Mesothelial cell of epicardium (in vitro differentiated cells): Measurements from ENCODE around the gene BZW2. TPM values are rescaled to one million over a fixed set of nuclear protein-coding genes. Genes with fewer than 3 reads are reported as not detected.

Source experiments
- DNase-seq, 2 experiments: peaks; one replicate each; pipeline ENCODE4 v3.0.0; 2021; ENCODE audit warnings: low spot score in 2 of 2; ENCODE audit not compliant: unreplicated experiment in 2 of 2
- H3K27ac Mint-ChIP-seq: 2 replicates; pipeline ENCODE4 v1.8.0; 2021; ENCODE audit warnings: mixed read lengths
- H3K27me3 Mint-ChIP-seq: 2 replicates; pipeline ENCODE4 v1.8.0; 2021; ENCODE audit warnings: low read depth, mixed read lengths
- H3K36me3 Mint-ChIP-seq: 2 replicates; pipeline ENCODE4 v1.8.0; 2021; ENCODE audit warnings: mixed read lengths
- H3K4me1 Mint-ChIP-seq: 2 replicates; pipeline ENCODE4 v1.8.0; 2021; ENCODE audit warnings: mixed read lengths
- H3K4me3 Mint-ChIP-seq: 2 replicates; pipeline ENCODE4 v1.8.0; 2021; ENCODE audit warnings: mild to moderate bottlenecking, moderate library complexity, mixed read lengths
- H3K9me3 Mint-ChIP-seq: 2 replicates; pipeline ENCODE4 v1.8.0; 2021; ENCODE audit warnings: mixed read lengths
- total RNA-seq: library from RNA; stranded (reverse); gene quantifications from 3 replicates; pipeline ENCODE4 v1.2.1, GENCODE V29; 2021
- TF ChIP-seq, protein P1 (sequence below): fragments of 200-600 bp; sonication (generic); IDR thresholded peaks from one replicate; pipeline ENCODE4 v1.5.0; 2021; ENCODE audit warnings: antibody characterized with exemption; ENCODE audit not compliant: unreplicated experiment

BZW2 gene
- total RNA-seq, 1 donor from 2014 or later: 73.9 TPM

DNA sequence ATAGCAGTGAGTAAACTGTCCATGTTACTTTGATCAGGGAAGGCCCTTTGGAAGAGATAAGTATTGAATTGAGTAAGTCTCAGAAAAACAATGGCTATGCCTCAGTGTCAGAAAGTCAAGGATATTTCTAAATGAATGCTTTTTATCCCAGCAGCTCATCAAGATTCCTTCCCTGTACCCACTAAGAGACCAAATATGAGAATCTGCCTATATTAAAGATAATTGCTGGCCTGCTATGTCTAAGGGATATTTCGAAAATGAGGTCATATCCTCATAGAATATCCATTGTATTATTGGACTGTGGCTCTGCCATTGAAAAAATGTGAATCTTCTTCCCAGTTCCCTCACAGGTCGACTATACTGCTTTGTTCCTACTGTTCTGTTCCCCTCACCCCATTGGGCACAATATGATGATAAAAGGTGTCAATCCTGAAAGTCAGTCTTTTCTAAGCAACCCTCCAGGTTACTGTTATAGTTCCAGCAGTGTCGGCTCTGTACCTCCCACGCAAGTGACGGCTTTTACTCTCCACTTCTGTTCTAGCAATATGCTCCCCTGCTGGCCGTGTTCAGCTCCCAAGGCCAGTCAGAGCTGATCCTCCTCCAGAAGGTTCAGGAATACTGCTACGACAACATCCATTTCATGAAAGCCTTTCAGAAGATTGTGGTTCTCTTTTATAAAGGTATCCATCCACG lies 51.7 kb downstream of the BZW2 start:
- peaks cover 33% of the 10 kb centered on the region for H3K36me3 Mint-ChIP-seq
- H3K4me3 Mint-ChIP-seq: no peak overlapping the region
- H3K27ac Mint-ChIP-seq: peak overlapping the region; percentile 39
- TF ChIP-seq, protein P1, sequence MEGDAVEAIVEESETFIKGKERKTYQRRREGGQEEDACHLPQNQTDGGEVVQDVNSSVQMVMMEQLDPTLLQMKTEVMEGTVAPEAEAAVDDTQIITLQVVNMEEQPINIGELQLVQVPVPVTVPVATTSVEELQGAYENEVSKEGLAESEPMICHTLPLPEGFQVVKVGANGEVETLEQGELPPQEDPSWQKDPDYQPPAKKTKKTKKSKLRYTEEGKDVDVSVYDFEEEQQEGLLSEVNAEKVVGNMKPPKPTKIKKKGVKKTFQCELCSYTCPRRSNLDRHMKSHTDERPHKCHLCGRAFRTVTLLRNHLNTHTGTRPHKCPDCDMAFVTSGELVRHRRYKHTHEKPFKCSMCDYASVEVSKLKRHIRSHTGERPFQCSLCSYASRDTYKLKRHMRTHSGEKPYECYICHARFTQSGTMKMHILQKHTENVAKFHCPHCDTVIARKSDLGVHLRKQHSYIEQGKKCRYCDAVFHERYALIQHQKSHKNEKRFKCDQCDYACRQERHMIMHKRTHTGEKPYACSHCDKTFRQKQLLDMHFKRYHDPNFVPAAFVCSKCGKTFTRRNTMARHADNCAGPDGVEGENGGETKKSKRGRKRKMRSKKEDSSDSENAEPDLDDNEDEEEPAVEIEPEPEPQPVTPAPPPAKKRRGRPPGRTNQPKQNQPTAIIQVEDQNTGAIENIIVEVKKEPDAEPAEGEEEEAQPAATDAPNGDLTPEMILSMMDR: no peak
- H3K27me3 Mint-ChIP-seq: no peaks in the 10 kb centered on the region
- H3K9me3 Mint-ChIP-seq: no peaks in the 10 kb centered on the region
- DNase-seq: no peak
- H3K4me1 Mint-ChIP-seq: no peaks in the 10 kb centered on the region

DNA sequence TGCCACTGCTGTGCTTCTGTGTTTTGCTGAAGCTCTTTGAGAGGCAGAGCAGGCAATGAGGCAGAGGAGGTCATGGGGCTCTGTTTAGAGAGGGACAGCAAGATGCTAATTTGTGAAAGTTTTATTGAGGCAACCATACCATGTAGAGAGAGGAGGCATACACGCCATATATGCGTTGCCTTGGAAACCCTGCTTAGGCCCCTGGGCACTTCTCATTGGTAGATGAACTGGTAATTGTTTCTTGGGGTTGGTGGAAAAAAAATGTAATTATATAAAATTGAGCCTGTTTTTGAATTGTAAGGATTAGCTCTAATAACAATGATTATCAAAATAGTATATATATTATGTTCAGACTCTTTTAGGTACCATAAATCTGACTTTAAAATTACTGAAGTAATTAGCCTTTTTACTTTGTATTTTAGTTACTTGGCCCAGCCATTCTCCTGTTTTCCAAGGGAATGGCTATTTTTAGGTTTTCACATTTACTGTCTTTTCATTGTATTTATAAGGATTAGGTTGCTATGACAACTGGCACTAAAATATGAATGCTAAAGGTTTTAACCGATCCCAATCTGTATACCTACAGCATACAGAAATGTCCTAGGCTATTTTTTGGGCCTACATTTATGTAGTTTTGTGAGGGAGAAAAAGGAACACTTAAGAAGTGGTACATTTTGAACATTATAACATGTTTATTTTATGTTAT lies 52.4 kb downstream of the BZW2 start:
- peaks cover 30% of the 10 kb centered on the region for H3K36me3 Mint-ChIP-seq
- H3K27ac Mint-ChIP-seq: peak overlapping the region; percentile 60
- no peaks in the 10 kb centered on the region for H3K9me3 Mint-ChIP-seq
- TF ChIP-seq, protein P1: no peak
- H3K4me1 Mint-ChIP-seq: no peaks in the 10 kb centered on the region
- no peak for DNase-seq
- no peaks in the 10 kb centered on the region for H3K27me3 Mint-ChIP-seq
- no peak overlapping the region for H3K4me3 Mint-ChIP-seq

DNA sequence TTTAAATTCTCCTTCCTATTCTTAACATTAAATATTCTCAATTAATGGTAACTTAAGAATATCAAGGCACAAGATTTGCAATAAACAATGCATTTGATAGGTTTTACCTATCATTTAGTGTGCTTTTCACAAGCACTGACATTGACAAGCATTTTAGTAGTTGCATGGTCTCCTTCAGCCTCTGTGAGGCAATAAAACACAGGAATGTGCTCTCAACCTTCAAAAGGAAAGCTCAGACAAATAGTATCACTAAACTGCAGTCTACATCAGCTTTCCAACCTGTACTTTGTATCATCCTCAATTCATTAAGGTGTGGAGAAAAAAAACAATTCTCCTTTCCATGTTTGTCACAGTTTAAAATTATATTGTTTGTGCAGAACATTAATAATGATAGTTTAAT lies 56.5 kb downstream of the BZW2 start:
- H3K4me3 Mint-ChIP-seq: no peak overlapping the region
- no peaks in the 10 kb centered on the region for H3K27me3 Mint-ChIP-seq
- H3K4me1 Mint-ChIP-seq: no peaks in the 10 kb centered on the region
- no peak overlapping the region for H3K27ac Mint-ChIP-seq
- DNase-seq: no peak
- peaks cover 41% of the 10 kb centered on the region for H3K36me3 Mint-ChIP-seq
- H3K9me3 Mint-ChIP-seq: no peaks in the 10 kb centered on the region
- TF ChIP-seq, protein P1: no peak

DNA sequence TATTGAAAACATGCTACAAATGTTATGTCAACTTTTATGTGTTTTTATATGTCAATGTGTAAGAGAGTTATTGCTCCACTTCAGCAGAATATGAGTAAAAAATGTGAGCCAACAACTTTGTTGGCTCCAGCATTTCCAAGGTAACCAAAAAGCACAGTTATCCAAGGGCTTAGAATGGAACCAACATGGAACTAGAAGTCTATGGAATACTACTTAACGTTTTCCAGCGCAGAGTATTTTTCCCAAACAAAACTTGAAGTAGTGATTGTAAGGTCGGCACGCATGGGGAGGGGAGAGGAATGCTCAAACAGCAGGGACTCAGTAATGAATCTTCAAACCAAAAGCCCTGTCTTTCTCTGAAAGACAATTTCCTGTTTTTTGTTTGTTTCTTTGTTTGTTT lies 62.5 kb downstream of the BZW2 start:
- H3K9me3 Mint-ChIP-seq: no peaks in the 10 kb centered on the region
- H3K4me3 Mint-ChIP-seq: no peak overlapping the region
- no peak overlapping the region for H3K27ac Mint-ChIP-seq
- H3K4me1 Mint-ChIP-seq: no peaks in the 10 kb centered on the region
- peaks cover 31% of the 10 kb centered on the region for H3K36me3 Mint-ChIP-seq
- no peak for DNase-seq
- TF ChIP-seq, protein P1: no peak
- no peaks in the 10 kb centered on the region for H3K27me3 Mint-ChIP-seq

DNA sequence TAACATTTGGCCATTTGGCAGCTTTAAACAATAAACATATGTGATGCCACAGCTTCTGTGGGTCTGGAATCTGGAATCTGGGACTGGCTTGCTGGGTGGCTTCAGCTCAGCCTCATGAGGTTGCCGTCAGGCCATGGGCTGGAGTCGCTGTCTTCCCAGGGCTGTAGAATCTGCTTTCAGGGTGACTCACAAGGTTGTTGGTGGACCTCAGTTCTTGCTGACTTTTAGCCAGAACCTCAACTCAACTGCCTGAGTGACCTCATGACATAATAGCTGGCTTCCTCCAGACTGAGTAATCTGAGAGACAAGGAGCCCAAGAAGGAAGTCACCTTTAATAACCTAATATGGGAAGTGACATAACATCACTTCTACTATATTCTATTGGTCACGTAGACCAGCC lies 63.0 kb downstream of the BZW2 start:
- Mint-ChIP-seq H3K27ac (no peak overlapping the region), H3K4me3 (no peak overlapping the region), H3K27me3 (no peaks in the 10 kb centered on the region), H3K4me1 (no peaks in the 10 kb centered on the region), H3K36me3 (peaks cover 28% of the 10 kb centered on the region), H3K9me3 (no peaks in the 10 kb centered on the region)
- DNase-seq: no peak
- TF ChIP-seq, protein P1: no peak
